Medulla oblongata (tissue), 1 donor: ENCODE measurements around the gene DCDC2B.

Experiments
- DNase-seq: peaks from one replicate; pipeline ENCODE4 v3.0.0-alpha.2; 2015; ENCODE audit errors: extremely low spot score

Gene DCDC2B

DNA sequence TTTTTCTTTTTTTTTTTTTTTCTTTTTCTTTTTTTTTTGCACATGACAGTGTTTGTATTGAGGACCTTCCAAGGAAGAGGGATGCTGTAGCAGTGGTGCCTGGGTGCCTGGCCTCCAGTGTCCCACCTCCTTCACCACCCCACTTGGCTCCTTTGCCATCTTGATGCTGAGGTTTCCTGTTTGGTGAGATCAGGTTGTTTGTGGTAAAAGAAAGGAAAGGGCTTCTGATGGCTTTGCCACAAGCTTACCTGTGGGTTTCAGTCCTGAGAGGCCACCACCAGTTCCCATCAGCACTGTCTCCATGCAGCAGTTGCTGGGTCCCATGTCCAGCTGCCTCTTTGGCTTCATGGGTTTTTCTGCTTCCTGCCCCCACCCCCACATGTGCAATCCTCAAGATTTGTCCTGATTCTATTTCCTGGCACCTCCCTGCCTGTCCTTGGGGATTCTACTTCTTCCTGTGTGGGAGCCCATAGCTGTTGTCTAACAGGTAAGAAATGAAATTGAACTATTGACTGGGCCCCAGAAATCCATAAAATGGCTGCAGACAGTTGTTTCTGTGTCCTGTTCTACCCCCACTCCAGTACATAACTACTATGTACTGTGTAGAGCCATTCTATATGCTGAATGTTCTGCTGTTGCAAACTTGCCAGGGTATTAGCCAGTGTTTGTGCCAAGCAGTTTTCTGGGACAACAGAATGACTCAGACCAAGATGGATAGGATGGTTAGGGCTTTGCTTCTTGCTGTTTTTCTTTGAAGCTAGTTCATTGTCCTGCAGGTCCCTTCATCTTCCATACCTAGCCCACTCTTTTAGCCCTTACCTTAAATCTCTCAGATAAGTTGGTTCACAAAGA is 12.7 kb upstream of the DCDC2B start:
- DNase-seq: no peak

- DNase-seq: no peak
Measured at GRCh38 chr1:32197074-32197473, 11.8 kb upstream of the DCDC2B start.

- no peak for DNase-seq
Measured at GRCh38 chr1:32197837-32198236, 11.1 kb upstream of the DCDC2B start.

DNA sequence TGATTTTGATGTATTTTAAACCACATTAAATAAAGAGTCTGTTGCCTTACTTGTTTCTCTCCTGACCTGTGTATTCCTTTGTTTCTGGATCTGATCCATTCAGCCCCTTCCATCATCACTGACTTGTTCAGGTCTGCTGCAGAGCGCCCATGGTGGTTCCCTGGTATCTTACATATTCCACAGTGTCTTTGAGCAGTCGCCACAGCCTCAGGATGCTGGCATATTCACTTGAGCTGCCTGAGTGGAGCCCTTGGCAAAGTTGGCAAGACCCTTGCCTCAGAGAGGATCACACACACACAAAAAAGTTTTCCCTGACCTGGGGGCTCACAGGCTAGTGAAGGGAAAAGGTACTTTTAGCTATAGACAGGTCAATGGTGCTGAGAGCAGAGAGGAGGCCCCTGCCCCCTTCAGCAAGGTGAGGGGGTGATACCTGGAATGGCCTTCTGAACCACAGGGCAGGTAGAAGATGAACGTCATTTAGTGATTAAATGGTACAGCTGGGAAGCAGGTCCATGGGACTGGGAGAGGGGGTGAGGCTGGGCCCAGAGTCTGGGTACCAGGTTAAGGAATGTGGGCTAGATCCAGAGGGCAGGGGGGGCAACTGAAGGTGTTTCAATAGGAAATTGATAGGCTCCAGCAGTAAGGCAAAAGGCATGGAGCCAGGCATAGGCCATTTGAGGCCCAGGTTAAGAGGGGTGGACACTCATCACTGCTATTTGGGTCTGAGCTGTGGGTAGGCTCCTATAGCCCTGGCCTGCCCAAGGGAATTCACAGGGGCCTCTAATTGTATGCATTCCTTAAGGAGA is 10.4 kb upstream of the DCDC2B start:
- DNase-seq: no peak

DNA sequence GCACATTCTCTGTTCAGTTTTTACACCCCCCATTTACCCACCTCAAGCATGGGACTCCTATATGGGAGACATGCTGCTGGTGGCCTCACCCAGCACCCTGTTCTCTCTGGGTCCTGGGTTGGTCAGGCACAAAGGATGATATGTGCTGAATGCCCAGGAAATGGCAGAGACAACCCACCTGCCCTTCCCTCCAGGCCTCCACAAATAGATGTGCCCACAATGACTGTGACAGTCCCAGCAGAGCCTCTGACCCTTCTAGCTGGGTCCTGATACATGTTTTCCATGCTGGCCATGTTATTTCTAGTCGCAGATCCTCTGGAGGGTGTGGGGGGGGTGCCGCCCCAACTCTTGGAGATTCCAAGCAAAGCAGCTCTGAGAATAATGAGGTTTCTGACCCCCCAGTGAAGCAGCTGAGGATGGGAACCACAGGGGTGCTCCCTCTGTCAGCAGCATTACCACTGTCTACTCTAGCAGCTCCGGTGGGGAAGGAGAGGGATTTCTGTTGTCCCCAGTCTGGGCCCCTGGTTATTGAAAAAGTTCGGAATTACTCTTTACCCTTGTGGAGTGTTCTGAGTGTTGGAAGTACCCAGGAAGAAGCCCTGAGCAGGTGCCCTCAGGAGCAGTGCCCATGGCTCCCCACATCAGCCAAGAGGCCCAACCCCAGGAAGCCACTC is 9.7 kb upstream of the DCDC2B start:
- DNase-seq: no peak

GRCh38 chr1:32199717-32200072 is 9.2 kb upstream of the DCDC2B start:
- DNase-seq: peak; percentile 59

GRCh38 chr1:32200226-32201010 is 8.5 kb upstream of the DCDC2B start, which contains the start of gene CCDC28B:
CCDC28B (plus strand) TSS chr1:32200595; CDS start chr1:32201936, 1,341 bp downstream.
- DNase-seq: peak; percentile 69

DNA sequence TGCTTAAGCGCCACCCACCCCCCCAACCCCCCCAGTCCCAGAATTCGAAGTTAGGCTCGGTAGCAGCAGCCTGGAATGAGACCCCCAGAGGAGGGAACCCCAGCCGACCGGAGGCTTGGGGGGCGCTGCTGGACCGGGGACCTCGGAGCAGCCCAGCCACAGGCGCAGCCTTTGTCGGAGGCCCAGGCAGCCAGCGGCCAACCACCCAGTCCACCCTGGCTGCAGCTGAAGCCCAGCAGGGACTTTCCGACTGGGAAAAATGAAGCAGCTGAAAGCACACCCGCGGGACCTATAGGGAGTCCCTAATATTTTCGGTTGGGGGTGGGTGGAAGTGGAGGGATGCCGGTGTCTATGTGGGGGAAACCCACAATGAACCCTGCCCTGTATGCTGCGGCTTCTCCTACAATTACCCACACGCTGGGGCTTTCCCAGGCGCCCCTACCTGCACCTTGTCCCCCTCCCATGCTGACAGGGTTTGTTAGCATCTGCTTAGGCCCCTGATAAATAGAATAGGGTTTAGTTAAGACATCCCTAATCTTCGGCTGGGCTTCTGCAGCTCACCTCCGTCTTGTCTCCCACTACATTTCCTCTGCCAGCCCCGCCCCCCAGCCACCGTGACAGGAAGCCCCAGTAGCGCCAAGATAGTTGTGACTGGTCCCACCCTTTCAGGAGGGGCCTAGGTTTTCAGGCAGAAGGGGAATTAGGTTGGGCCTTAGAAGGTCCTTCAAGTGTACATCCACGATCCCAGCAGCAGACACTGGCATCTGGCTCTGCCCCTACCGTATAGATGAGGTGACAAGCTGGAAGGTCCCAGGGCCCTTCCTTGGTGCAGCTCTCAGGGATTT is 7.7 kb upstream of the DCDC2B start:
- DNase-seq: peak; percentile 53

GRCh38 chr1:32204943-32205361 is 3.9 kb upstream of the DCDC2B start:
- DNase-seq: no peak

DNA sequence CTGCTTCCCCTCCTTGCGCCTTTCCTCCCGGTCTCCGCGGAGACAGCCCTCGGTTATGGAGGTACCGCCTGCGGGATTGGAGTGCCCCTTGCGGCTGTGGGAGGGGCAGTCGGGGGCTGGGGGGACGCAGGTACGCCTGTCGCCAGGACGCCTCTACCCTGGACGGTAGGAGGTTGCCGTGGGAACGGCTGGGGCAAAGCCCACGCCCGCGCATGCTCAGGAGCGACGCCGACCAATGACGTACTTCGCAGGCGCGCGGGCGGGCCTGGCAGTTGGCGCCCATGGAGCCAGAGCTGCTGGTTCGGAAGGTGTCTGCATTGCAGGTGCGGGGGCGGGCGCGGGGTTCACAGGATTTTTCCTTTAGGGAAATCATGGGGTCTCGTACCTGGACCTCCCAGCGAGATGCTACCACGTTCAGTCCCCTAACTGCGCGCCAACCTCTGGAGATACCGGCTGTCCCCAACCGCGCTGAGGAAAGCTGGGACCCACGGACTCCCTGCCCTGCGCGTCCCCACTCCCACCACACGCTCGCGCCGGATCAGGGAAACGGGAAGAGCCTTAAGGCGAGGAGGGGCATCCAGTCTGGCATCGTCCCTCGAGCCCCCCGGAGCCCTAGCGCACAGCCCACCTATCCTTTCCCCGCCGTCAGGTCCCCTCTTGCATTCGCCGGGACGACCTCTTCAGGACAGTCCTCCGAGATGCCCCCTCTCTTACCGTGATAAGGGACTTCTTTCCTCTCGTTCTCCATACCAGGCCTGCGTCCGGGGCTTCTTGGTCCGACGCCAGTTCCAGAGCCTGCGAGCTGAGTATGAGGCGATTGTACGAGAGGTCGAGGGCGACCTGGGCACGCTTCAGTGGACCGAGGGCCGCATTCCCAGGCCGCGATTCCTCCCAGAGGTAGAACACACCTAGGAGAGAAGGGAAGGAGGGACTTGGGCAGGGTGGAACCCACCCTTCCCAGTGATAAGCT is 3.2 kb upstream of the DCDC2B start, which contains the start of gene IQCC:
Gene IQCC, plus strand, starts transcription at position 271 of the 970 bp plus-strand sequence. Its CDS starts 11 bp downstream, at position 282.
- DNase-seq: peak; percentile 90

- no peak for DNase-seq
Measured at GRCh38 chr1:32208469-32208868, 420 bp upstream of the DCDC2B start.

DNA sequence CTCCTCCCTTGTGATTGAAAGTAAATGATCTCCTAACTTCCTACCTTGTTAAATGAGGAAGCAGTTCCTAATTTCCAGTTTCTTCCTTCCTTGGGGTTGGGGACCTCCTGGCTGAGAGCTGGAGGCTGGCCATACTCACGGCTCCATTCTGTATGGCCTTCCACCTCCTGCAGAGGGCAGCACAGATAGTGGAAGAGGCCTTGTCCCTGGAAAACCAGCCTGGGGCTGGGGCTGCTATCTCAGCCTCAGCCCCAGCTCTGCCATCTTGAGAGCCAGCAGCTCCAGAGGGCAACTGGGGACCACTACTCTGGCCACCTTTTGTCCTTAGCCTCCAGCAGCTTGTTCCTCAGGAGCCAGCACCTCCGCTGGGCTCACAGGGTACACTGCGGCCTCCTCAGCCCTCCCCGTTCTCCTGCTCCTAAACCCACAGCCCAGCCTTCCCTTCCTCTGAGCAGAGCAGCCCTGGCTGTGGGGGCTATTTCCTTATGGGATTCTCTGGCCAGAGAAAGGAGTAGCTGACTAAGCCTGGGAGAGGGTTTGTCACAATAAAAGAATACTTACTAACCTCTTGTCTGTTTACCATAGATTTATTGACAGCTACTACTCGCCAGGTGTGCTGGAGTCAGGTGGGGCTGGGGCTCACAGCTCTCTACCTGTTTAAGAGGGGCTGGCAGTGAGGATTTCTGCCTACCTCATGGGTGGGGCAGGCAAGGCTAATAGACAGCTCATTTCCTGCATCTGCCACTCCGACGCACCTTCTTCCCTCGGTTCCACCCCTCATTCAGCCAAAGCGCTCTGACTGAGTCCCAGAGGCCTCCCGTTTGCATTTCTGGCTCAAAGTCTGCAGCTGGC is 7.0 kb downstream of the DCDC2B start:
- peak; percentile 82 for DNase-seq

- no peak for DNase-seq
Measured at GRCh38 chr1:32216566-32216965, 7.7 kb downstream of the DCDC2B start.

GRCh38 chr1:32219022-32219421 is 10.1 kb downstream of the DCDC2B start:
- DNase-seq: no peak

DNA sequence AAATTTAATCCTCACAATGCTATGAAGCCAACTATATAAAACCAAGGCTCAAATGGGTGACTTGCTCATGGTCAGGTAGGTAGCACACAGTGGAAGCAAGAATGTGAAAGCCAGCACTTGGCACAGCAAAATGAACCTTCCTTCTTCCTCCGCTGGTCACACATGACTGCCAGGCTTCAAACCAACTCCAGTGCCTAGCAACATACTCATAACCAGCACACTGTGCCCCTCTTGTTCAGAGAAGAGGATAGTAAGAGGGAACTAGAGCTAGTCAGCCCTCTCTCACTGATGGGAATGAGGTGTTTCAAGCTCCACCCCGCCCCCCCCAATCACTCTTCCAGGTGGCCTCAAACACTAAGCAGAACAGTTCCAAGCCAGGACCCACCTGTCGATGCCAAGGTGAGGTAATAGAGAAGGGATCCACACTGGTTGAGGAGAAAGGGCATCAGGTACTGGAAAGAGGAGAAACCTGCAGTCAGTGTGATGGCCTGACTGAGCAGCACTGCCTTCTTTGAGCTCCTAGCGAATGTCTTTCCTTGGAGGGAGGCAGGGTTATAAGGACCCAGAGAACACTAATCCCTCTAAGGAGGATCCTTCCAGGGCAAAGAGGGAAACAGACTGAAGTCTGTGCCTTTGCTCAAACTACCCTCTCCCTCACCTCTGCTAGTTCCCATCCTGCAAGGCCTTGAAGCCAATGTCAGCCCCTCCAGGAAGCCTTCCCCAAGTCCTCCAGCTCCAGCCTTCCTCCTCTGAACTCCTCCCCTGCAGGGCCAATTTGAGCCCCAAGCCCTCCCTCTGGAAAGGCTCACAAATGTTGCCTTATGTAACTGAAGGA is 12.1 kb downstream of the DCDC2B start:
- no peak for DNase-seq

DNA sequence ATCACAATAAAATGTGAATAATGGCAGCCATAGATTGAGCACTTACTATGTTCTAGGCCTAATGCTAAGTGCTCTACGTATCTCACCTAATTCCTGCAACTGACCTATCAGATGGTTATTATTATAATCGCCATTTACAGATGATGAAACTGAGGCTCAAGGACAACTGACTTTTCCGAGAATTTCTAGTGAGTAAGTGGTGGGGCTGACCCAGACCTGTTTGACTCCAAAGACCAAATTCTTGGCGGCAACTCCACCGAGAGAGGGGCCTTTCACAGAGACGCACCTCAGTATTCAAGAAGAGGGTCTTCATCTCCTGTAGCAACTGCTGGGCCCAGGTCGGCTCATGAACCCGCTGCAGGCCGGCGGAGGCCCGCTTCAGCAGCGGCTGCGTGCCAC is 12.7 kb downstream of the DCDC2B start:
- DNase-seq: no peak

- DNase-seq: peak; percentile 96
Measured at GRCh38 chr1:32221980-32222755, 13.3 kb downstream of the DCDC2B start, which contains the start of the genes EIF3I and TMEM234. EIF3I (plus strand) TSS chr1:32222407; CDS start chr1:32222442, 35 bp downstream. TMEM234 (minus strand) TSS chr1:32222353; CDS start chr1:32222322, 31 bp downstream.
